DND-41 (cell line): ENCODE data around the gene FXYD5.

Experiments used
- ATAC-seq: fragments of 200-7000 bp; cut with Tn5 transposase; 3 replicates; pipeline ENCODE4 v1.9.1; 2021; ENCODE audit warnings: low read depth; ENCODE audit not compliant: insufficient read depth
- DNase-seq: peaks from one replicate; pipeline ENCODE4 v3.0.0-alpha.2; 2020
- H2AFZ ChIP-seq: 2 replicates; pipeline ENCODE4 v1.6.0; 2012; ENCODE audit warnings: low read depth, low read length
- H3K27ac ChIP-seq: 2 replicates; pipeline ENCODE4 v1.5.1; 2012; ENCODE audit warnings: low read length, inconsistent platforms
- H3K27me3 ChIP-seq: fragments of 200-600 bp; sonication (generic); 2 replicates; pipeline ENCODE4 v1.6.0; 2012; ENCODE audit warnings: low read length, mild to moderate bottlenecking, inconsistent platforms; ENCODE audit not compliant: insufficient read depth, poor library complexity
- H3K36me3 ChIP-seq: 2 replicates; pipeline ENCODE4 v1.5.1; 2012; ENCODE audit warnings: low read length, inconsistent platforms; ENCODE audit not compliant: insufficient read depth
- H3K4me1 ChIP-seq: 2 replicates; pipeline ENCODE4 v1.5.1; 2012; ENCODE audit warnings: mild to moderate bottlenecking, low read length; ENCODE audit not compliant: insufficient read depth
- H3K4me2 ChIP-seq: 2 replicates; pipeline ENCODE4 v1.6.0; 2012; ENCODE audit warnings: mild to moderate bottlenecking, moderate library complexity, low read length, inconsistent platforms; ENCODE audit not compliant: insufficient read depth
- H3K4me3 ChIP-seq, 2 experiments: fragments of 200-600 bp in 1 of 2; shearing (Covaris generic) in 1 of 2; 2 replicates each; pipeline ENCODE4 v1.5.1; 2012 to 2016; ENCODE audit warnings: inconsistent platforms in 2 of 2, low read length in 2 of 2, mild to moderate bottlenecking in 2 of 2, low read depth in 1 of 2, moderate library complexity in 1 of 2
- H3K79me2 ChIP-seq: 2 replicates; pipeline ENCODE4 v1.6.0; 2012; ENCODE audit warnings: low read length, inconsistent platforms; ENCODE audit not compliant: insufficient read depth
- H3K9ac ChIP-seq: 2 replicates; pipeline ENCODE4 v1.6.0; 2012; ENCODE audit warnings: low read depth, mild to moderate bottlenecking, inconsistent platforms, low read length, moderate library complexity
- H3K9me3 ChIP-seq: 2 replicates; pipeline ENCODE4 v1.5.1; 2012; ENCODE audit warnings: low read length, moderate library complexity, mild to moderate bottlenecking, inconsistent platforms; ENCODE audit not compliant: insufficient read depth, severe bottlenecking
- H4K20me1 ChIP-seq: 2 replicates; pipeline ENCODE4 v1.6.0; 2012; ENCODE audit warnings: low read length; ENCODE audit not compliant: insufficient read depth
- CTCF ChIP-seq: IDR thresholded peaks from 2 replicates; pipeline ENCODE4 v1.5.1; 2012; ENCODE audit warnings: borderline replicate concordance, low read length, moderate library complexity, mild to moderate bottlenecking; ENCODE audit not compliant: poor library complexity, severe bottlenecking; ENCODE audit errors: extremely low read depth
- EZH2 ChIP-seq: IDR thresholded peaks from 3 replicates; pipeline ENCODE4 v1.6.1; 2012; ENCODE audit warnings: borderline replicate concordance, low read depth, mild to moderate bottlenecking, moderate library complexity, low read length, inconsistent platforms; ENCODE audit not compliant: severe bottlenecking

The FXYD5 gene

GRCh38 chr19:35136231-35136630, 18.3 kb upstream of the FXYD5 start:
- Histone ChIP-seq H3K27ac (no peak overlapping the region), H4K20me1 (peaks cover 9% of the 10 kb centered on the region; the same call in 1 of the 2 replicates), H3K9me3 (no peaks in the 10 kb centered on the region), H3K36me3 (no peaks in the 10 kb centered on the region), H3K79me2 (no peaks in the 10 kb centered on the region), H3K4me2 (no peak overlapping the region), H3K27me3 (no peaks in the 10 kb centered on the region), H3K4me3 (no peak overlapping the region), H2AFZ (no peak overlapping the region), H3K9ac (no peak overlapping the region), H3K4me1 (peaks cover 7% of the 10 kb centered on the region)
- no peak for DNase-seq
- TF ChIP-seq CTCF (no peak), EZH2 (no peak)
- ATAC-seq, result no peak

- Histone ChIP-seq H3K9me3 (no peaks in the 10 kb centered on the region), H3K4me3 (no peak overlapping the region), H3K27me3 (peaks cover 3% of the 10 kb centered on the region), H3K36me3 (no peaks in the 10 kb centered on the region), H3K9ac (no peak overlapping the region), H2AFZ (no peak overlapping the region), H4K20me1 (peaks cover 9% of the 10 kb centered on the region; the same call in 1 of the 2 replicates), H3K79me2 (no peaks in the 10 kb centered on the region), H3K4me1 (peaks cover 11% of the 10 kb centered on the region), H3K4me2 (no peak overlapping the region), H3K27ac (no peak overlapping the region)
- TF ChIP-seq CTCF (no peak), EZH2 (no peak)
- ATAC-seq (no peak), DNase-seq (no peak)
Observed at GRCh38 chr19:35136977-35137702, 17.4 kb upstream of the FXYD5 start.

- DNase-seq (no peak), ATAC-seq (no peak)
- H3K36me3 ChIP-seq, result no peaks in the 10 kb centered on the region
- no peak for TF ChIP-seq CTCF
- TF ChIP-seq EZH2, result no peak
- H3K27me3 ChIP-seq, result peaks cover 3% of the 10 kb centered on the region
- no peaks in the 10 kb centered on the region for H3K9me3 ChIP-seq
- H3K4me2 ChIP-seq, result no peak within 1 kb of the TSS
- H4K20me1 ChIP-seq, result peaks cover 9% of the 10 kb centered on the region; the same call in 1 of the 2 replicates
- no peak within 1 kb of the TSS for H3K4me3 ChIP-seq
- no peak within 1 kb of the TSS for H3K27ac ChIP-seq
- no peak within 1 kb of the TSS for H2AFZ ChIP-seq
- H3K4me1 ChIP-seq, result peaks cover 11% of the 10 kb centered on the region
- no peaks in the 10 kb centered on the region for H3K79me2 ChIP-seq
- no peak within 1 kb of the TSS for H3K9ac ChIP-seq
Observed at GRCh38 chr19:35138305-35138892, 16.1 kb upstream of the FXYD5 start, which contains the start of gene FXYD1. Gene FXYD1, plus strand, starts transcription at chr19:35138824. Its CDS starts 1,256 bp downstream, at chr19:35140080.
